ELR (cell line): Measurements from ENCODE around the gene TMEM175.
"Not testable (repeated sequence)": the region's sequence is repeated elsewhere in the genome, so short reads cannot be mapped to it uniquely, and the experiment has no call there.

Experiments
- DNase-seq: peaks from one replicate; pipeline ENCODE4 v3.0.0-alpha.2; 2015; ENCODE audit warnings: low read depth

Gene TMEM175

GRCh38 chr4:915041-915474, 17.2 kb upstream of the TMEM175 start:
- DNase-seq = no peak

- no peak for DNase-seq
These were observed 16.7 kb upstream of the TMEM175 start for GRCh38 chr4:915595-915994.

- DNase-seq = no peak
These were observed 14.8 kb upstream of the TMEM175 start for GRCh38 chr4:917466-917865.

- DNase-seq = no peak
These were observed 14.3 kb upstream of the TMEM175 start for GRCh38 chr4:917992-918391.

GRCh38 chr4:918591-918990, 13.7 kb upstream of the TMEM175 start:
- not testable (repeated sequence) for DNase-seq

- DNase-seq = not testable (repeated sequence)
These were observed 13.1 kb upstream of the TMEM175 start for GRCh38 chr4:919004-919680.

- DNase-seq = no peak
These were observed 10.4 kb upstream of the TMEM175 start for GRCh38 chr4:921830-922331.

- DNase-seq = peak; percentile 54
These were observed 7.9 kb upstream of the TMEM175 start for GRCh38 chr4:924107-925096.

GRCh38 chr4:925171-925570, 7.1 kb upstream of the TMEM175 start:
- DNase-seq = no peak

- no peak for DNase-seq
These were observed 6.3 kb upstream of the TMEM175 start for GRCh38 chr4:925771-926500.

GRCh38 chr4:926538-926937, 5.7 kb upstream of the TMEM175 start:
- peak; percentile 26 for DNase-seq

- DNase-seq = peak; percentile 14
These were observed 4.7 kb upstream of the TMEM175 start for GRCh38 chr4:927566-927965.

- DNase-seq = no peak
These were observed 3.0 kb upstream of the TMEM175 start for GRCh38 chr4:929096-929765.

- no peak for DNase-seq
These were observed 2.2 kb upstream of the TMEM175 start for GRCh38 chr4:930028-930551.

GRCh38 chr4:930827-931193, 1.4 kb upstream of the TMEM175 start:
- DNase-seq = no peak

GRCh38 chr4:931194-931959, 883 bp upstream of the TMEM175 start:
- DNase-seq = peak; percentile 86

GRCh38 chr4:932713-933070, 432 bp downstream of the TMEM175 start:
- peak; percentile 41 for DNase-seq

- DNase-seq = not testable (repeated sequence)
These were observed 7.2 kb downstream of the TMEM175 start for GRCh38 chr4:939508-939907.

GRCh38 chr4:945274-946102, 13.2 kb downstream of the TMEM175 start:
- DNase-seq = no peak

GRCh38 chr4:946103-946450, 13.8 kb downstream of the TMEM175 start:
- DNase-seq = no peak
